ENCODE results near the gene SDHAF3.

DNA sequence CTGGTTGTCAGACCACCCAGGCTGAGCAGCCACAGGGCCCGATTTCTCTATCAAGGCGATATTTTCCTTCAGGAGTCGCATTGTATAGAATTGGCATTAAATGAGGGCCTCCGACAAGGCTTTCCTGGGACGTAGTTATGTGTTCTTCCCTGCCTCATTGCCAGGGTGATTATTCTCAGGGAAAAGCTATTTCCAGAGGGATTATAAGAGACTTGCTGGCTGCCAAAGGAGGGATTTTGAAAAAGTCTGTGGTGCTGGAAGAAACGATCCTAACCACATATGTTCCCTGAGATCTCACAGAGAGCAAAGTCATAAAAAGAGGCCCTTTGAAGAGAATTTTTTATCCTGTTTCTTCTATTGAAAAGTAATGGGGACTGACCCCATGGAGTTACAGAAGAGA, 27.7 kb upstream of the SDHAF3 start:
- TF ChIP-seq, protein P1, sequence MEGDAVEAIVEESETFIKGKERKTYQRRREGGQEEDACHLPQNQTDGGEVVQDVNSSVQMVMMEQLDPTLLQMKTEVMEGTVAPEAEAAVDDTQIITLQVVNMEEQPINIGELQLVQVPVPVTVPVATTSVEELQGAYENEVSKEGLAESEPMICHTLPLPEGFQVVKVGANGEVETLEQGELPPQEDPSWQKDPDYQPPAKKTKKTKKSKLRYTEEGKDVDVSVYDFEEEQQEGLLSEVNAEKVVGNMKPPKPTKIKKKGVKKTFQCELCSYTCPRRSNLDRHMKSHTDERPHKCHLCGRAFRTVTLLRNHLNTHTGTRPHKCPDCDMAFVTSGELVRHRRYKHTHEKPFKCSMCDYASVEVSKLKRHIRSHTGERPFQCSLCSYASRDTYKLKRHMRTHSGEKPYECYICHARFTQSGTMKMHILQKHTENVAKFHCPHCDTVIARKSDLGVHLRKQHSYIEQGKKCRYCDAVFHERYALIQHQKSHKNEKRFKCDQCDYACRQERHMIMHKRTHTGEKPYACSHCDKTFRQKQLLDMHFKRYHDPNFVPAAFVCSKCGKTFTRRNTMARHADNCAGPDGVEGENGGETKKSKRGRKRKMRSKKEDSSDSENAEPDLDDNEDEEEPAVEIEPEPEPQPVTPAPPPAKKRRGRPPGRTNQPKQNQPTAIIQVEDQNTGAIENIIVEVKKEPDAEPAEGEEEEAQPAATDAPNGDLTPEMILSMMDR (tag by site-specific recombination; IDR thresholded peaks at IDR 0.05): no peak
- TF ChIP-seq YY1 (tag by site-specific recombination; IDR thresholded peaks at IDR 0.05) (no peak), ZNF830 (tag by site-specific recombination; IDR thresholded peaks at IDR 0.05; ENCODE audit: low read depth) (no peak), ZSCAN23 (tag by site-specific recombination; IDR thresholded peaks at IDR 0.05) (no peak), SETDB1 (IDR thresholded peaks at IDR 0.05; ENCODE audit: insufficient read length, low read length) (no peak), ZNF549 (tag by site-specific recombination; IDR thresholded peaks at IDR 0.05) (no peak), EGR2 (tag by site-specific recombination; IDR thresholded peaks at IDR 0.05; ENCODE audit: low read depth) (no peak), OSR2 (tag by site-specific recombination; IDR thresholded peaks at IDR 0.05) (no peak), ZNF133 (tag by site-specific recombination; IDR thresholded peaks at IDR 0.05) (no peak), ZBTB21 (tag by site-specific recombination; IDR thresholded peaks at IDR 0.05) (no peak), MZF1 (tag by site-specific recombination; IDR thresholded peaks at IDR 0.05; ENCODE audit: borderline replicate concordance) (no peak), SCRT1 (tag by site-specific recombination; IDR thresholded peaks at IDR 0.05; ENCODE audit: borderline replicate concordance) (no peak)
- TF ChIP-seq, protein P2, sequence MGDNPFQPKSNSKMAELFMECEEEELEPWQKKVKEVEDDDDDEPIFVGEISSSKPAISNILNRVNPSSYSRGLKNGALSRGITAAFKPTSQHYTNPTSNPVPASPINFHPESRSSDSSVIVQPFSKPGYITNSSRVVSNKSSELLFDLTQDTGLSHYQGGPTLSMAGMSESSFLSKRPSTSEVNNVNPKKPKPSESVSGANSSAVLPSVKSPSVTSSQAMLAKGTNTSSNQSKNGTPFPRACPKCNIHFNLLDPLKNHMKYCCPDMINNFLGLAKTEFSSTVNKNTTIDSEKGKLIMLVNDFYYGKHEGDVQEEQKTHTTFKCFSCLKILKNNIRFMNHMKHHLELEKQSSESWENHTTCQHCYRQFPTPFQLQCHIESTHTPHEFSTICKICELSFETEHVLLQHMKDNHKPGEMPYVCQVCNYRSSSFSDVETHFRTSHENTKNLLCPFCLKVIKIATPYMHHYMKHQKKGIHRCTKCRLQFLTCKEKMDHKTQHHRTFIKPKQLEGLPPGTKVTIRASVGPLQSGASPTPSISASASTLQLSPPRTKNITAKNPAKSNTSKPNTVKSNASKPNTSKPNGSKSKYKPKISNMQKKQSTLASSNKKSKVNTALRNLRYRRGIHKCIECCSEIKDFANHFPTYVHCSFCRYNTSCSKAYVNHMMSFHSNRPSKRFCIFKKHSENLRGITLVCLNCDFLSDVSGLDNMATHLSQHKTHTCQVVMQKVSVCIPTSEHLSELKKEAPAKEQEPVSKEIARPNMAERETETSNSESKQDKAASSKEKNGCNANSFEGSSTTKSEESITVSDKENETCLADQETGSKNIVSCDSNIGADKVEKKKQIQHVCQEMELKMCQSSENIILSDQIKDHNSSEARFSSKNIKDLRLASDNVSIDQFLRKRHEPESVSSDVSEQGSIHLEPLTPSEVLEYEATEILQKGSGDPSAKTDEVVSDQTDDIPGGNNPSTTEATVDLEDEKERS (tag by site-specific recombination; IDR thresholded peaks at IDR 0.05): no peak

All from HEK293 (cell line).